Activated naive CD4-positive, alpha-beta T cell treated with anti-CD3 and anti-CD28 coated beads, Interleukin-2, amount 10 ng/mL, durations not matched to agents 7 days and 5 days (primary cell): Measurements from ENCODE around the gene TNNC2.
"Not testable (repeated sequence)": the region's sequence is repeated elsewhere in the genome, so short reads cannot be mapped to it uniquely, and the experiment has no call there.

ENCODE experiments used
- CTCF ChIA-PET: fragments of 350-600 bp; sonication (Branson Sonifier 250); formaldehyde crosslinking; loops from one replicate; lab custom pipeline; 2021; ENCODE audit warnings: antibody characterized with exemption; lab: Charles Lee
- DNase-seq: peaks from one replicate; pipeline ENCODE4 v3.0.0-alpha.2; 2020
- H3K27ac Mint-ChIP-seq: one replicate; pipeline ENCODE4 v1.8.0; 2021; ENCODE audit warnings: mild to moderate bottlenecking, moderate library complexity, mixed read lengths
- H3K27me3 Mint-ChIP-seq: one replicate; pipeline ENCODE4 v1.8.0; 2021; ENCODE audit warnings: mild to moderate bottlenecking, mixed read lengths
- H3K36me3 Mint-ChIP-seq: one replicate; pipeline ENCODE4 v1.8.0; 2021; ENCODE audit warnings: mixed read lengths
- H3K4me1 Mint-ChIP-seq: one replicate; pipeline ENCODE4 v1.8.0; 2021; ENCODE audit warnings: mixed read lengths
- H3K4me3 Mint-ChIP-seq: one replicate; pipeline ENCODE4 v1.8.0; 2021; ENCODE audit warnings: mild to moderate bottlenecking, moderate library complexity, mixed read lengths
- H3K9me3 Mint-ChIP-seq: one replicate; pipeline ENCODE4 v1.8.0; 2021; ENCODE audit warnings: mixed read lengths

TNNC2 gene

GRCh38 chr20:45798935-45799642 lies 28.0 kb downstream of the TNNC2 start:
- DNase-seq = peak; percentile 81
- CTCF ChIA-PET = interaction anchor here (0.6 to 2.9 kb wide), 28 partner anchors 9 to 505 kb away, joined by 3 to 21 read pairs (median 6); partner anchors contain the start of genes ACOT8, PCIF1, UBE2C and ZSWIM1
- Mint-ChIP-seq H3K4me3 (no peak overlapping the region), H3K27ac (peak overlapping the region; percentile 46), H3K4me1 (peaks cover 8% of the 10 kb centered on the region), H3K9me3 (no peaks in the 10 kb centered on the region), H3K27me3 (no peaks in the 10 kb centered on the region), H3K36me3 (peaks cover 41% of the 10 kb centered on the region)

- CTCF ChIA-PET = interaction anchor here (1.4 to 2.9 kb wide), 5 partner anchors 8 to 166 kb away, joined by 5 to 21 read pairs (median 19); partner anchors contain the start of gene PCIF1
- not testable (repeated sequence) for DNase-seq, H3K4me3 Mint-ChIP-seq, H3K27me3 Mint-ChIP-seq, H3K9me3 Mint-ChIP-seq, H3K27ac Mint-ChIP-seq
- Mint-ChIP-seq H3K4me1 (peaks cover 15% of the 10 kb centered on the region), H3K36me3 (peaks cover 38% of the 10 kb centered on the region)
Observed at GRCh38 chr20:45797955-45798354, 29.2 kb downstream of the TNNC2 start.

GRCh38 chr20:45797510-45797909 lies 29.6 kb downstream of the TNNC2 start:
- H3K27ac Mint-ChIP-seq, H3K9me3 Mint-ChIP-seq, H3K27me3 Mint-ChIP-seq, DNase-seq, CTCF ChIA-PET, H3K4me3 Mint-ChIP-seq: not testable (repeated sequence)
- peaks cover 39% of the 10 kb centered on the region for H3K36me3 Mint-ChIP-seq
- H3K4me1 Mint-ChIP-seq = peaks cover 19% of the 10 kb centered on the region

- H3K36me3 Mint-ChIP-seq = peaks cover 34% of the 10 kb centered on the region
- H3K27ac Mint-ChIP-seq = no peak overlapping the region
- no peak overlapping the region for H3K4me3 Mint-ChIP-seq
- peaks cover 4% of the 10 kb centered on the region for H3K27me3 Mint-ChIP-seq
- peaks cover 26% of the 10 kb centered on the region for H3K4me1 Mint-ChIP-seq
- no peaks in the 10 kb centered on the region for H3K9me3 Mint-ChIP-seq
- CTCF ChIA-PET = no interaction called here
- DNase-seq = no peak
Observed at GRCh38 chr20:45796337-45797065, 30.6 kb downstream of the TNNC2 start.

GRCh38 chr20:45792317-45793118 lies 34.6 kb downstream of the TNNC2 start:
- H3K36me3 Mint-ChIP-seq = peaks cover 34% of the 10 kb centered on the region
- H3K4me3 Mint-ChIP-seq = peak overlapping the region; percentile 82
- peak overlapping the region; percentile 90 for H3K27ac Mint-ChIP-seq
- peaks cover 11% of the 10 kb centered on the region for H3K27me3 Mint-ChIP-seq
- no peaks in the 10 kb centered on the region for H3K9me3 Mint-ChIP-seq
- H3K4me1 Mint-ChIP-seq = peaks cover 20% of the 10 kb centered on the region
- DNase-seq = peak; percentile 30
- CTCF ChIA-PET = interaction anchor here (0.7 to 2.6 kb wide), 2 partner anchors 9 to 13 kb away, joined by 3 to 5 read pairs; no protein-coding TSS in a partner anchor

GRCh38 chr20:45788351-45788750 lies 38.8 kb downstream of the TNNC2 start:
- DNase-seq = no peak
- peaks cover 8% of the 10 kb centered on the region for H3K36me3 Mint-ChIP-seq
- H3K27ac Mint-ChIP-seq = no peak overlapping the region
- H3K4me3 Mint-ChIP-seq = no peak overlapping the region
- H3K9me3 Mint-ChIP-seq = no peaks in the 10 kb centered on the region
- H3K27me3 Mint-ChIP-seq = peaks cover 14% of the 10 kb centered on the region
- CTCF ChIA-PET = interaction anchor here (0.6 to 1.1 kb wide), 3 partner anchors 17 to 437 kb away, joined by 3 to 6 read pairs (median 3); no protein-coding TSS in a partner anchor
- peaks cover 25% of the 10 kb centered on the region for H3K4me1 Mint-ChIP-seq

- no peaks in the 10 kb centered on the region for H3K9me3 Mint-ChIP-seq
- peaks cover 7% of the 10 kb centered on the region for H3K27me3 Mint-ChIP-seq
- no peak overlapping the region for H3K4me3 Mint-ChIP-seq
- no peak for DNase-seq
- peak overlapping the region; percentile 56 for H3K27ac Mint-ChIP-seq
- H3K36me3 Mint-ChIP-seq = no peaks in the 10 kb centered on the region
- CTCF ChIA-PET = interaction anchor here (0.7 to 1.7 kb wide), 4 partner anchors 10 to 154 kb away, joined by 3 to 7 read pairs (median 4); partner anchors contain the start of gene WFDC10A
- H3K4me1 Mint-ChIP-seq = peaks cover 28% of the 10 kb centered on the region
Observed at GRCh38 chr20:45783656-45784294, 43.3 kb downstream of the TNNC2 start.

GRCh38 chr20:45782890-45783289 lies 44.2 kb downstream of the TNNC2 start:
- H3K27me3 Mint-ChIP-seq = peaks cover 7% of the 10 kb centered on the region
- no peak overlapping the region for H3K27ac Mint-ChIP-seq
- DNase-seq = peak; percentile 34
- no peaks in the 10 kb centered on the region for H3K9me3 Mint-ChIP-seq
- no peak overlapping the region for H3K4me3 Mint-ChIP-seq
- H3K36me3 Mint-ChIP-seq = no peaks in the 10 kb centered on the region
- H3K4me1 Mint-ChIP-seq = peaks cover 28% of the 10 kb centered on the region
- CTCF ChIA-PET = interaction anchor here (1.7 kb wide), 1 partner anchor 11 kb away, joined by 7 read pairs; no protein-coding TSS in a partner anchor

- CTCF ChIA-PET = no interaction called here
- DNase-seq = no peak
- H3K27ac Mint-ChIP-seq = no peak overlapping the region
- no peak overlapping the region for H3K4me3 Mint-ChIP-seq
- no peaks in the 10 kb centered on the region for H3K9me3 Mint-ChIP-seq
- peaks cover 28% of the 10 kb centered on the region for H3K4me1 Mint-ChIP-seq
- H3K27me3 Mint-ChIP-seq = peaks cover 7% of the 10 kb centered on the region
- no peaks in the 10 kb centered on the region for H3K36me3 Mint-ChIP-seq
Observed at GRCh38 chr20:45781391-45781931, 45.7 kb downstream of the TNNC2 start.

- DNase-seq = no peak
- Mint-ChIP-seq H3K27me3 (peaks cover 9% of the 10 kb centered on the region), H3K4me3 (no peak overlapping the region), H3K4me1 (peaks cover 28% of the 10 kb centered on the region), H3K36me3 (no peaks in the 10 kb centered on the region), H3K9me3 (no peaks in the 10 kb centered on the region), H3K27ac (no peak overlapping the region)
- CTCF ChIA-PET = interaction anchor here (1.6 to 2.3 kb wide), 3 partner anchors 9 to 486 kb away, joined by 4 to 13 read pairs (median 5); partner anchors contain the start of genes DNTTIP1 and WFDC3
Observed at GRCh38 chr20:45780159-45780558, 47.0 kb downstream of the TNNC2 start.

- Mint-ChIP-seq H3K27me3 (peaks cover 18% of the 10 kb centered on the region), H3K4me1 (peaks cover 27% of the 10 kb centered on the region), H3K4me3 (no peak overlapping the region)
Observed at GRCh38 chr20:45779011-45779915, 47.8 kb downstream of the TNNC2 start.

GRCh38 chr20:45776931-45777330 lies 50.2 kb downstream of the TNNC2 start:
- no peak overlapping the region for H3K4me3 Mint-ChIP-seq
- H3K4me1 Mint-ChIP-seq = peaks cover 8% of the 10 kb centered on the region
- H3K36me3 Mint-ChIP-seq = no peaks in the 10 kb centered on the region
- H3K9me3 Mint-ChIP-seq = no peaks in the 10 kb centered on the region
- no peak overlapping the region for H3K27ac Mint-ChIP-seq
- DNase-seq = no peak
- H3K27me3 Mint-ChIP-seq = peaks cover 27% of the 10 kb centered on the region
- CTCF ChIA-PET = no interaction called here

More at GRCh38 chr20:45779011-45779915, 47.8 kb downstream of the TNNC2 start:
- H3K36me3 Mint-ChIP-seq = no peaks in the 10 kb centered on the region
- no peaks in the 10 kb centered on the region for H3K9me3 Mint-ChIP-seq
- DNase-seq = no peak
- H3K27ac Mint-ChIP-seq = no peak overlapping the region
- CTCF ChIA-PET = interaction anchor here (1.6 to 2.3 kb wide), 4 partner anchors 8 to 485 kb away, joined by 4 to 13 read pairs (median 6); partner anchors contain the start of genes DNTTIP1 and WFDC3
